M059J (cell line): ENCODE measurements around the gene SMARCD1. TPM values are rescaled to one million over a fixed set of nuclear protein-coding genes. Genes with fewer than 3 reads are reported as not detected.
"Not testable (repeated sequence)": the region's sequence is repeated elsewhere in the genome, so short reads cannot be mapped to it uniquely, and the experiment has no call there.

Experiments
- DNase-seq: peaks from one replicate; pipeline ENCODE4 v3.0.0-alpha.2; 2012; ENCODE audit warnings: low read depth
- total RNA-seq: library from RNA; depleted of rRNA; stranded (reverse); fragments of >200 nt; shearing (Covaris generic); gene quantifications from 2 replicates; pipeline ENCODE4 v1.2.3, GENCODE V29; 2014; rRNA removed

Gene SMARCD1
- total RNA-seq, 1 experiment from 2014 or later = 52.9 TPM

GRCh38 chr12:50142993-50143392 lies 57.9 kb downstream of the SMARCD1 start:
- DNase-seq = no peak

GRCh38 chr12:50145439-50145838 lies 60.3 kb downstream of the SMARCD1 start:
- no peak for DNase-seq

- no peak for DNase-seq
Measured at GRCh38 chr12:50147281-50147680, 62.1 kb downstream of the SMARCD1 start.

- not testable (repeated sequence) for DNase-seq
Measured at GRCh38 chr12:50148011-50148410, 62.9 kb downstream of the SMARCD1 start.

- no peak for DNase-seq
Measured at GRCh38 chr12:50149311-50149710, 64.2 kb downstream of the SMARCD1 start.

Other genes starting within 250 kb of the SMARCD1 start
- gene BCDIN3D, start 242.2 kb upstream of the SMARCD1 start, total RNA-seq = 2.9 and 4.8 TPM in 2 replicates
- 0.34 and 0.49 TPM in 2 replicates for gene FAIM2, start 181.4 kb upstream of the SMARCD1 start, total RNA-seq
- gene AQP2, start 134.6 kb upstream of the SMARCD1 start, total RNA-seq = not detected in 2 replicates
- gene AQP5, start 123.5 kb upstream of the SMARCD1 start, total RNA-seq = 0.25 and 0.27 TPM in 2 replicates
- not detected in 2 replicates for gene AQP6, start 112.4 kb upstream of the SMARCD1 start, total RNA-seq
- gene RACGAP1, start 59.8 kb upstream of the SMARCD1 start, total RNA-seq = 113 and 137 TPM in 2 replicates
- 0.69 and 4.2 TPM in 2 replicates for gene ASIC1, start 27.7 kb upstream of the SMARCD1 start, total RNA-seq
- gene GPD1, start 18.7 kb downstream of the SMARCD1 start, total RNA-seq = 0.20 TPM in 1 of 2 replicates, not detected in the other
- 67.6 and 72.0 TPM in 2 replicates for gene COX14, start 26.9 kb downstream of the SMARCD1 start, total RNA-seq
- gene CERS5, start 82.0 kb downstream of the SMARCD1 start, total RNA-seq = 26.1 and 28.9 TPM in 2 replicates
- 199 and 240 TPM in 2 replicates for gene LIMA1, start 198.2 kb downstream of the SMARCD1 start, total RNA-seq